ENCODE data around the gene ARMC5.
"Not testable (repeated sequence)": the region's sequence is repeated elsewhere in the genome, so short reads cannot be mapped to it uniquely, and the experiment has no call there.

Gene ARMC5, protein sequence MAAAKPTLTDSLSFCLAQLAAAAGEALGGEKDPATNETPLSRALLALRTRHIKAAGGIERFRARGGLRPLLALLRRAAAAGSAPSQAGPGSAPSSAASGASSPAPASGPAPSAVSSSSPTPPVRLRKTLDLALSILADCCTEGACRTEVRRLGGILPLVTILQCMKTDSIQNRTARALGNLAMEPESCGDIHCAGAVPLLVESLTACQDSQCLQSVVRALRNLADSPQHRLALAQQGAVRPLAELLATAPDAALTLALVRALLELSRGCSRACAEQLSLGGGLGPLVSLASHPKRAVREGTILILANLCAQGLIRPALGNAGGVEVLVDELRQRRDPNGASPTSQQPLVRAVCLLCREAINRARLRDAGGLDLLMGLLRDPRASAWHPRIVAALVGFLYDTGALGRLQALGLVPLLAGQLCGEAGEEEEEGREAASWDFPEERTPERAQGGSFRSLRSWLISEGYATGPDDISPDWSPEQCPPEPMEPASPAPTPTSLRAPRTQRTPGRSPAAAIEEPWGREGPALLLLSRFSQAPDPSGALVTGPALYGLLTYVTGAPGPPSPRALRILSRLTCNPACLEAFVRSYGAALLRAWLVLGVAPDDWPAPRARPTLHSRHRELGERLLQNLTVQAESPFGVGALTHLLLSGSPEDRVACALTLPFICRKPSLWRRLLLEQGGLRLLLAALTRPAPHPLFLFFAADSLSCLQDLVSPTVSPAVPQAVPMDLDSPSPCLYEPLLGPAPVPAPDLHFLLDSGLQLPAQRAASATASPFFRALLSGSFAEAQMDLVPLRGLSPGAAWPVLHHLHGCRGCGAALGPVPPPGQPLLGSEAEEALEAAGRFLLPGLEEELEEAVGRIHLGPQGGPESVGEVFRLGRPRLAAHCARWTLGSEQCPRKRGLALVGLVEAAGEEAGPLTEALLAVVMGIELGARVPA

GRCh38 chr16:31458844-31459686, at the start of gene ARMC5:
Gene ARMC5 (plus strand): TSS chr16:31459501. CDS start chr16:31459525, 24 bp downstream.
- no peaks in the 10 kb centered on the region for H3K27me3 Mint-ChIP-seq
- peak within 1 kb of the TSS; percentile 93 for H3K27ac Mint-ChIP-seq
- ATAC-seq (peak; percentile 84), DNase-seq (peak; percentile 95)
- H3K9me3 Mint-ChIP-seq = no peaks in the 10 kb centered on the region
- peaks cover 48% of the 10 kb centered on the region for H3K4me1 Mint-ChIP-seq
- peaks cover 24% of the 10 kb centered on the region for H3K36me3 Mint-ChIP-seq (ENCODE audit: low read depth)
- peak within 1 kb of the TSS; percentile 91 for H3K4me3 Mint-ChIP-seq

GRCh38 chr16:31410082-31410481, 49.2 kb upstream of the ARMC5 start:
- Mint-ChIP-seq H3K4me1 (peaks cover 2% of the 10 kb centered on the region), H3K4me3 (no peak overlapping the region), H3K27ac (no peak overlapping the region), H3K9me3 (no peaks in the 10 kb centered on the region), H3K27me3 (peaks cover 8% of the 10 kb centered on the region), H3K36me3 (ENCODE audit: low read depth) (no peaks in the 10 kb centered on the region)
- ATAC-seq = no peak
- no peak for DNase-seq

- H3K4me1 Mint-ChIP-seq = peaks cover 8% of the 10 kb centered on the region
- H3K27me3 Mint-ChIP-seq = peaks cover 15% of the 10 kb centered on the region
- no peak overlapping the region for H3K27ac Mint-ChIP-seq
- ATAC-seq = no peak
- no peaks in the 10 kb centered on the region for H3K9me3 Mint-ChIP-seq
- no peak overlapping the region for H3K4me3 Mint-ChIP-seq
- no peak for DNase-seq
- H3K36me3 Mint-ChIP-seq (ENCODE audit: low read depth) = no peaks in the 10 kb centered on the region
These were observed 48.1 kb upstream of the ARMC5 start for GRCh38 chr16:31411024-31411844.

GRCh38 chr16:31412750-31413149, 46.6 kb upstream of the ARMC5 start:
- Mint-ChIP-seq H3K27me3 (peaks cover 20% of the 10 kb centered on the region), H3K9me3 (no peaks in the 10 kb centered on the region), H3K4me3 (no peak overlapping the region), H3K4me1 (peaks cover 8% of the 10 kb centered on the region), H3K36me3 (ENCODE audit: low read depth) (no peaks in the 10 kb centered on the region), H3K27ac (no peak overlapping the region)
- ATAC-seq = no peak
- no peak for DNase-seq

DNA sequence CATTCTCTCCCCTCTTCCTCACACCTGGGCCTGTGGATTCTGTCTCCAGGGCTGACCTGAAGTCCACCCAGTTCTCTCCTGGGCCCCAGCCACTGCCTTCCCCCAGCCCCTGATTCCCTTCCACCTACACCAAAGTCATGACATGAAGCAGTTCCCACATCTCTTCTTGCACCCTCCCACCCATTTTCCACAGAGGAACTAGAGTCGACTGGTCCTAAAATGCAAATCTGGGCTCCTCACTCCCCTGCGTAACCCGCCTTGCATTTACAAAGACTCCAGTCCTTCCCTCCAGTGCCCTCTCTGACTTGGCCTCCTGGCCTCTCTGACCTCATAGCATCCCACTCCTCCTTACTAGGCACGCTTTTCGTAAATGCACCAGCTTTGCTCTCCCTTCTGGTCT, 45.9 kb upstream of the ARMC5 start:
- Mint-ChIP-seq H3K4me1 (peaks cover 8% of the 10 kb centered on the region), H3K9me3 (no peaks in the 10 kb centered on the region), H3K27me3 (peaks cover 23% of the 10 kb centered on the region), H3K27ac (no peak overlapping the region), H3K36me3 (ENCODE audit: low read depth) (no peaks in the 10 kb centered on the region), H3K4me3 (no peak overlapping the region)
- DNase-seq = no peak
- ATAC-seq = no peak

DNA sequence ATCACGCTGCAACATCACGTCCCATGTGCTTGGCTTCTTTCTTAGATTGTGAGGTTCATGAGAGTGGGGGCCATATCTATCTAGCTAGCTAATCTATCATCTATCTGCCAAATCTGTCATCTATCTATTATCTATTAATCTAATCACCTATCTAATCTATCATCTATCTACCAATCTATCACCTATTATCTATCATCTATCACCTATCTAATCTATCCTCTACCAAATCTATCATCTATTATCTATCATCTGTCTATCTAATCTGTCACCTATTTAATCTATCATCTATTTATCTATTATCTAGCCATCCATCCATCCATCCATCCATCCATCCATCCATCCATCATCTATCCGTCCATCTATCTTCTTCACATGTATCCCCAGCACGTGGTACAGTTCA, 45.4 kb upstream of the ARMC5 start:
- H3K4me1 Mint-ChIP-seq = peaks cover 8% of the 10 kb centered on the region
- peaks cover 23% of the 10 kb centered on the region for H3K27me3 Mint-ChIP-seq
- H3K9me3 Mint-ChIP-seq = no peaks in the 10 kb centered on the region
- no peak overlapping the region for H3K27ac Mint-ChIP-seq
- no peaks in the 10 kb centered on the region for H3K36me3 Mint-ChIP-seq (ENCODE audit: low read depth)
- ATAC-seq (no peak), DNase-seq (no peak)
- no peak overlapping the region for H3K4me3 Mint-ChIP-seq

GRCh38 chr16:31414706-31415105, 44.6 kb upstream of the ARMC5 start:
- no peaks in the 10 kb centered on the region for H3K9me3 Mint-ChIP-seq
- peaks cover 23% of the 10 kb centered on the region for H3K27me3 Mint-ChIP-seq
- no peak overlapping the region for H3K27ac Mint-ChIP-seq
- no peak overlapping the region for H3K4me3 Mint-ChIP-seq
- ATAC-seq (no peak), DNase-seq (no peak)
- H3K36me3 Mint-ChIP-seq (ENCODE audit: low read depth) = no peaks in the 10 kb centered on the region
- H3K4me1 Mint-ChIP-seq = peaks cover 11% of the 10 kb centered on the region

DNA sequence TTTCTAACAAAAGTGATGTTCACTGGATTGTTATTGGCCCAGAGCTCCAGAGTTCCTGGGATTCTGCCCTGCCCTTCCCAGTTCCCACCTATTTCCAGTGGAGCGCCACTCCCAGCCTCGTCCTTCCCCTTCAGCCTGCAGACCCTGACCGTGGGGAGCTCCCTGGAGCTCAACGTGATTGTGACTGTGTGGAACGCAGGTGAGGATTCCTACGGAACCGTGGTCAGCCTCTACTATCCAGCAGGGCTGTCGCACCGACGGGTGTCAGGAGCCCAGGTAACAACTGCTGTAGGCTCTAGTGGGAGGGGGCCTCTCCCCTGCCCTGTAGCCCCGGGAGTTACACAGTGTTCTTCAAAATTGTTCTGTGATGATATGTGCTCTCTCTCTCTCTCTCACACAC, 42.9 kb upstream of the ARMC5 start:
- Mint-ChIP-seq H3K27me3 (peaks cover 23% of the 10 kb centered on the region), H3K4me1 (peaks cover 25% of the 10 kb centered on the region), H3K9me3 (no peaks in the 10 kb centered on the region), H3K4me3 (no peak overlapping the region), H3K27ac (no peak overlapping the region), H3K36me3 (ENCODE audit: low read depth) (no peaks in the 10 kb centered on the region)
- ATAC-seq (no peak), DNase-seq (no peak)

DNA sequence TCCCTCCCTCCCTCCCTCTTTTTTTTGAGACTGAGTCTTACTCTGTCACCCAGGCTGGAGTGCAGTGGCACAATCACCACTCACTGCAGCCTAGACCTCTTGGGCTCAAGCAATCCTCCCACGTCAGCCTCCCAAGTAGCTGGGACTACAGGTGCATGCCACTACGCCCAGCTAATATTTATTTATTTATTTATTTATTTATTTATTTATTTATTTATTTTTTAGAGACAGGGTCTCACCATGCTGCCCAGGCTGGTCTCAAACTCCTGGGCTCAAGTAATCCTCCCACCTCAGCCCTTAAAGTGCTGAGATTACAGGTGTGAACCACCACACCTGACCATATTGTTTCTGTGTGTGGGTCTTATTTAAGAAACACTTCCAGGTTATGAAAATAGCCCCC, 42.3 kb upstream of the ARMC5 start:
- H3K27ac Mint-ChIP-seq; DNase-seq; ATAC-seq; H3K9me3 Mint-ChIP-seq; H3K4me3 Mint-ChIP-seq; H3K36me3 Mint-ChIP-seq (ENCODE audit: low read depth): not testable (repeated sequence)
- Mint-ChIP-seq H3K4me1 (peaks cover 30% of the 10 kb centered on the region), H3K27me3 (peaks cover 23% of the 10 kb centered on the region)

GRCh38 chr16:31417916-31418315, 41.4 kb upstream of the ARMC5 start:
- DNase-seq (no peak), ATAC-seq (no peak)
- H3K4me3 Mint-ChIP-seq = no peak overlapping the region
- H3K27ac Mint-ChIP-seq = no peak overlapping the region
- no peaks in the 10 kb centered on the region for H3K9me3 Mint-ChIP-seq
- peaks cover 21% of the 10 kb centered on the region for H3K27me3 Mint-ChIP-seq
- H3K4me1 Mint-ChIP-seq = peaks cover 38% of the 10 kb centered on the region
- no peaks in the 10 kb centered on the region for H3K36me3 Mint-ChIP-seq (ENCODE audit: low read depth)

- Mint-ChIP-seq H3K27me3 (peaks cover 24% of the 10 kb centered on the region), H3K9me3 (no peaks in the 10 kb centered on the region), H3K36me3 (ENCODE audit: low read depth) (no peaks in the 10 kb centered on the region), H3K27ac (peak overlapping the region; percentile 12), H3K4me1 (peaks cover 43% of the 10 kb centered on the region), H3K4me3 (peak overlapping the region; percentile 15)
- peak; percentile 75 for ATAC-seq
- DNase-seq = peak; percentile 41
These were observed 39.3 kb upstream of the ARMC5 start for GRCh38 chr16:31420037-31420436.

- H3K27me3 Mint-ChIP-seq = peaks cover 19% of the 10 kb centered on the region
- H3K9me3 Mint-ChIP-seq = no peaks in the 10 kb centered on the region
- peak; percentile 88 for ATAC-seq
These were observed 37.7 kb upstream of the ARMC5 start for GRCh38 chr16:31421587-31421986.

DNA sequence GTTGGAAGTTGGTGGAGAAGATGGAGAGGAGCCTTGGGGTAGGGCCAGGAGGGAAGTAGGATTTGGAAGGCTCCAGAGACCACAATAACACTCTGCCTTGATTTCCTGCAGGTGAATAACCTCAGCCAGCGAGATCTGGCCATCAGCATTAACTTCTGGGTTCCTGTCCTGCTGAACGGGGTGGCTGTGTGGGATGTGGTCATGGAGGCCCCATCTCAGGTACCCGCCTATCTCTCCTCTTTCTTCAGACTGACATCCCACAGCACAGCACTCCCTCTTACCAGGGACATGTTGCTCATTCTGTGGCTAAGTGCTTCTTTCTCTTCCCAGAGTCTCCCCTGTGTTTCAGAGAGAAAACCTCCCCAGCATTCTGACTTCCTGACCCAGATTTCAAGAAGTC, 36.1 kb upstream of the ARMC5 start:
- H3K27me3 Mint-ChIP-seq = peaks cover 12% of the 10 kb centered on the region
- DNase-seq = no peak
- H3K36me3 Mint-ChIP-seq (ENCODE audit: low read depth) = no peaks in the 10 kb centered on the region
- peaks cover 40% of the 10 kb centered on the region for H3K4me1 Mint-ChIP-seq
- ATAC-seq = no peak
- no peak overlapping the region for H3K27ac Mint-ChIP-seq
- H3K4me3 Mint-ChIP-seq = no peak overlapping the region
- no peaks in the 10 kb centered on the region for H3K9me3 Mint-ChIP-seq

More at GRCh38 chr16:31421587-31421986, 37.7 kb upstream of the ARMC5 start:
- H3K4me3 Mint-ChIP-seq = peak overlapping the region; percentile 40
- no peak overlapping the region for H3K27ac Mint-ChIP-seq
- peak; percentile 67 for DNase-seq
- H3K36me3 Mint-ChIP-seq (ENCODE audit: low read depth) = no peaks in the 10 kb centered on the region
- peaks cover 40% of the 10 kb centered on the region for H3K4me1 Mint-ChIP-seq

Data from activated naive CD8-positive, alpha-beta T cell treated with anti-CD3 and anti-CD28 coated beads, Interleukin-2, amount 50 U/mL, for 24 hours (primary cell).